WTC11 (cell line): ENCODE results near the gene GPR84. TPM values are rescaled to one million over a fixed set of nuclear protein-coding genes. Genes with fewer than 3 reads are reported as not detected.

ENCODE experiments used
- ATAC-seq: fragments of 200-7000 bp; cut with Tn5 transposase; 2 replicates; pipeline ENCODE4 v1.10.0; 2021; ENCODE audit warnings: mild to moderate bottlenecking, moderate library complexity
- CTCF ChIA-PET: fragments of 300-600 bp; sonication (Branson Sonifier 250); formaldehyde crosslinking; loops from one replicate; lab custom pipeline; 2021; ENCODE audit warnings: antibody characterized with exemption; lab: Charles Lee
- POLR2A ChIA-PET: fragments of 350-600 bp; sonication (Branson Sonifier 250); formaldehyde crosslinking; loops from one replicate; lab custom pipeline; 2021; ENCODE audit warnings: antibody characterized with exemption; lab: Charles Lee
- DNase-seq: peaks from one replicate; pipeline ENCODE4 v3.0.0; 2021; ENCODE audit warnings: low spot score
- H3K27ac Mint-ChIP-seq: 2 replicates; pipeline ENCODE4 v1.8.0; 2021; ENCODE audit warnings: mixed read lengths
- H3K27me3 Mint-ChIP-seq: 2 replicates; pipeline ENCODE4 v1.8.0; 2021; ENCODE audit warnings: low read depth, mild to moderate bottlenecking, moderate library complexity, mixed read lengths
- H3K36me3 Mint-ChIP-seq: 2 replicates; pipeline ENCODE4 v1.8.0; 2021; ENCODE audit warnings: mixed read lengths
- H3K4me1 Mint-ChIP-seq: 2 replicates; pipeline ENCODE4 v1.8.0; 2022; ENCODE audit warnings: mixed read lengths
- H3K4me3 Mint-ChIP-seq: 2 replicates; pipeline ENCODE4 v1.8.0; 2021; ENCODE audit warnings: mild to moderate bottlenecking, moderate library complexity, mixed read lengths
- H3K9me3 Mint-ChIP-seq: 2 replicates; pipeline ENCODE4 v1.8.0; 2021; ENCODE audit warnings: mixed read lengths
- ATF1 ChIP-seq: sonication (generic); formaldehyde crosslinking; IDR thresholded peaks from 2 replicates; pipeline ENCODE4 v1.8.1; 2023; ENCODE audit warnings: mild to moderate bottlenecking, moderate library complexity, missing genetic modification reagents
- CBFB ChIP-seq: sonication (generic); formaldehyde crosslinking; IDR thresholded peaks from 2 replicates; pipeline ENCODE4 v1.8.1; 2022; ENCODE audit warnings: mild to moderate bottlenecking, low read depth, missing genetic modification reagents
- E2F1 ChIP-seq: sonication (generic); formaldehyde crosslinking; IDR thresholded peaks from 2 replicates; pipeline ENCODE4 v1.8.0; 2022; ENCODE audit warnings: mild to moderate bottlenecking, missing genetic modification reagents
- E2F4 ChIP-seq: sonication (generic); formaldehyde crosslinking; IDR thresholded peaks from 2 replicates; pipeline ENCODE4 v1.8.1; 2022; ENCODE audit warnings: low read depth, mild to moderate bottlenecking, moderate library complexity, missing genetic modification reagents, borderline replicate concordance
- FOXK1 ChIP-seq: sonication (generic); formaldehyde crosslinking; IDR thresholded peaks from 2 replicates; pipeline ENCODE4 v1.8.0; 2022; ENCODE audit warnings: mild to moderate bottlenecking, moderate library complexity, missing genetic modification reagents
- GABPB1 ChIP-seq: sonication (generic); formaldehyde crosslinking; IDR thresholded peaks from 2 replicates; pipeline ENCODE4 v1.8.1; 2023; ENCODE audit warnings: mild to moderate bottlenecking, missing genetic modification reagents
- HMGA2 ChIP-seq: fragments of 250-450 bp; sonication (Bioruptor Pico); IDR thresholded peaks from 2 replicates; pipeline ENCODE4 v1.4.0; 2021; ENCODE audit warnings: mild to moderate bottlenecking, moderate library complexity
- MAX ChIP-seq: sonication (generic); formaldehyde crosslinking; IDR thresholded peaks from 2 replicates; pipeline ENCODE4 v1.8.0; 2022; ENCODE audit warnings: mild to moderate bottlenecking, missing genetic modification reagents
- NFYB ChIP-seq: sonication (generic); formaldehyde crosslinking; conservative IDR thresholded peaks from 2 replicates; pipeline ENCODE4 v1.8.0; 2022; ENCODE audit warnings: low read depth, missing genetic modification reagents
- NR2C2 ChIP-seq: sonication (generic); formaldehyde crosslinking; IDR thresholded peaks from 2 replicates; pipeline ENCODE4 v1.8.0; 2022; ENCODE audit warnings: mild to moderate bottlenecking, missing genetic modification reagents
- PRDM15 ChIP-seq: sonication (generic); formaldehyde crosslinking; IDR thresholded peaks from 2 replicates; pipeline ENCODE4 v1.8.0; 2022; ENCODE audit warnings: missing genetic modification reagents
- SMAD3 ChIP-seq: sonication (generic); formaldehyde crosslinking; IDR thresholded peaks from 2 replicates; pipeline ENCODE4 v1.8.0; 2022; ENCODE audit warnings: missing genetic modification reagents, mild to moderate bottlenecking, borderline replicate concordance
- SMAD4 ChIP-seq: sonication (generic); formaldehyde crosslinking; IDR thresholded peaks from 2 replicates; pipeline ENCODE4 v1.8.0; 2022; ENCODE audit warnings: mild to moderate bottlenecking, missing genetic modification reagents
- TCF7 ChIP-seq: sonication (generic); formaldehyde crosslinking; IDR thresholded peaks from 2 replicates; pipeline ENCODE4 v1.8.0; 2022; ENCODE audit warnings: mild to moderate bottlenecking, low read depth, missing genetic modification reagents, moderate library complexity
- USF1 ChIP-seq: sonication (generic); formaldehyde crosslinking; IDR thresholded peaks from 2 replicates; pipeline ENCODE4 v1.8.0; 2022; ENCODE audit warnings: mild to moderate bottlenecking, missing genetic modification reagents
- USF2 ChIP-seq: sonication (generic); formaldehyde crosslinking; IDR thresholded peaks from 2 replicates; pipeline ENCODE4 v1.8.1; 2023; ENCODE audit warnings: mild to moderate bottlenecking, missing genetic modification reagents, moderate library complexity
- ZBTB43 ChIP-seq: sonication (generic); formaldehyde crosslinking; IDR thresholded peaks from 2 replicates; pipeline ENCODE4 v1.8.1; 2023; ENCODE audit warnings: mild to moderate bottlenecking, missing genetic modification reagents
- ZNF281 ChIP-seq: sonication (generic); formaldehyde crosslinking; IDR thresholded peaks from 2 replicates; pipeline ENCODE4 v1.8.0; 2023; ENCODE audit warnings: mild to moderate bottlenecking, missing genetic modification reagents
- ZNF671 ChIP-seq: fragments of 250-450 bp; sonication (Bioruptor Pico); IDR thresholded peaks from 2 replicates; pipeline ENCODE4 v1.8.0; 2021; ENCODE audit warnings: mild to moderate bottlenecking
- total RNA-seq: library from RNA; stranded (reverse); gene quantifications from 3 replicates; pipeline ENCODE4 v1.2.3, GENCODE V29; 2021

GPR84 gene
- total RNA-seq, 1 experiment from 2014 or later: 0.13 TPM

- TF ChIP-seq MAX (CRISPR knock-in tag) (no peak), NR2C2 (CRISPR knock-in tag) (no peak), NFYB (CRISPR knock-in tag) (no peak), ZNF281 (no peak)
Observed at GRCh38 chr12:54386403-54387113, 22.3 kb upstream of the GPR84 start (continued).

GRCh38 chr12:54385251-54385914 is 21.1 kb upstream of the GPR84 start:
- peak; percentile 39 for ATAC-seq
- Mint-ChIP-seq H3K27me3 (no peaks in the 10 kb centered on the region), H3K4me1 (peaks cover 67% of the 10 kb centered on the region), H3K36me3 (peaks cover 9% of the 10 kb centered on the region), H3K9me3 (no peaks in the 10 kb centered on the region), H3K4me3 (peak overlapping the region; percentile 47), H3K27ac (no peak overlapping the region)
- POLR2A ChIA-PET: no interaction called here
- TF ChIP-seq USF1 (CRISPR knock-in tag) (no peak), TCF7 (CRISPR knock-in tag) (no peak), E2F1 (no peak), ZNF671 (CRISPR knock-in tag) (no peak), HMGA2 (CRISPR knock-in tag) (no peak), PRDM15 (CRISPR knock-in tag) (no peak), GABPB1 (CRISPR knock-in tag) (no peak), E2F4 (CRISPR knock-in tag) (no peak), CBFB (CRISPR knock-in tag) (no peak), SMAD3 (CRISPR knock-in tag) (no peak), ZBTB43 (no peak), ATF1 (no peak), SMAD4 (no peak), FOXK1 (CRISPR knock-in tag) (no peak), USF2 (no peak)
- DNase-seq: no peak
- CTCF ChIA-PET: interaction anchor here (0.6 to 4.3 kb wide), 10 partner anchors 8 to 303 kb away, joined by 3 to 67 read pairs (median 3); partner anchors contain the start of gene COPZ1
